Mesenchymal stem cell (in vitro differentiated cells and primary cell): ENCODE results near the gene MAP2K6.

Experiments used
- DNase-seq: peaks from one replicate; pipeline ENCODE4 v3.0.0-alpha.2; 2013
- H2AFZ ChIP-seq: one replicate; pipeline ENCODE4 v1.6.1; 2013; ENCODE audit warnings: low read depth, mild to moderate bottlenecking, control low read depth, inconsistent platforms, low read length, moderate library complexity
- H2AK5ac ChIP-seq: 2 replicates; pipeline ENCODE4 v1.6.1; 2013; ENCODE audit warnings: low read length, moderate library complexity, mild to moderate bottlenecking, inconsistent platforms; ENCODE audit not compliant: severe bottlenecking
- H2BK120ac ChIP-seq: one replicate; pipeline ENCODE4 v1.6.1; 2013; ENCODE audit warnings: low read depth, mild to moderate bottlenecking, inconsistent platforms, low read length, moderate library complexity
- H2BK12ac ChIP-seq, 2 experiments: one replicate each; pipeline ENCODE4 v1.6.1; 2013; ENCODE audit warnings: inconsistent platforms in 2 of 2, low read length in 2 of 2, mild to moderate bottlenecking in 2 of 2, moderate library complexity in 2 of 2, control low read depth in 1 of 2
- H2BK15ac ChIP-seq: one replicate; pipeline ENCODE4 v1.6.1; 2013; ENCODE audit warnings: mild to moderate bottlenecking, low read depth, inconsistent platforms; ENCODE audit not compliant: poor library complexity, severe bottlenecking
- H2BK5ac ChIP-seq: 2 replicates; pipeline ENCODE4 v1.6.1; 2013; ENCODE audit warnings: low read depth, mild to moderate bottlenecking, low read length, control low read depth, inconsistent platforms; ENCODE audit not compliant: poor library complexity, severe bottlenecking
- H3K14ac ChIP-seq, 2 experiments: one replicate each; pipeline ENCODE4 v1.6.1; 2013; ENCODE audit warnings: inconsistent platforms in 2 of 2, low read length in 2 of 2, control low read depth in 1 of 2, mild to moderate bottlenecking in 1 of 2, moderate library complexity in 1 of 2
- H3K18ac ChIP-seq, 2 experiments: one replicate each; pipeline ENCODE4 v1.6.1; 2013; ENCODE audit warnings: inconsistent platforms in 2 of 2, low read length in 2 of 2, control low read depth in 1 of 2, low read depth in 1 of 2, mild to moderate bottlenecking in 1 of 2
- H3K23ac ChIP-seq, 2 experiments: one replicate each; pipeline ENCODE4 v1.6.1; 2013; ENCODE audit warnings: inconsistent platforms in 2 of 2, low read length in 2 of 2, mild to moderate bottlenecking in 2 of 2, moderate library complexity in 2 of 2, control low read depth in 1 of 2
- H3K27ac ChIP-seq: 2 replicates; pipeline ENCODE4 v1.5.1; 2013; ENCODE audit warnings: mild to moderate bottlenecking, moderate library complexity, low read length, control low read depth, inconsistent platforms; ENCODE audit not compliant: poor library complexity, severe bottlenecking
- H3K27me3 ChIP-seq, 2 experiments: 2 replicates each; pipeline versions ENCODE4 v1.6.1 to v1.7.0; 2013; ENCODE audit warnings: low read length in 2 of 2, mild to moderate bottlenecking in 2 of 2, moderate library complexity in 2 of 2, control low read depth in 1 of 2, inconsistent platforms in 1 of 2; ENCODE audit not compliant: control insufficient read depth in 1 of 2, insufficient read depth in 1 of 2
- H3K36me3 ChIP-seq, 2 experiments: 2 replicates each; pipeline versions ENCODE4 v1.6.1 to v1.7.0; 2013; ENCODE audit warnings: low read length in 2 of 2, control low read depth in 1 of 2, inconsistent platforms in 1 of 2, low read depth in 1 of 2, mild to moderate bottlenecking in 1 of 2; ENCODE audit not compliant: insufficient read depth in 2 of 2, control insufficient read depth in 1 of 2
- H3K4ac ChIP-seq, 2 experiments: one replicate each; pipeline ENCODE4 v1.6.1; 2013; ENCODE audit warnings: inconsistent platforms in 2 of 2, low read length in 2 of 2, mild to moderate bottlenecking in 2 of 2, moderate library complexity in 2 of 2, control low read depth in 1 of 2, low read depth in 1 of 2
- H3K4me1 ChIP-seq: 2 replicates; pipeline ENCODE4 v1.6.1; 2013; ENCODE audit warnings: low read depth, low read length, control low read depth; ENCODE audit not compliant: control insufficient read depth, insufficient read depth
- H3K4me2 ChIP-seq: 2 replicates; pipeline ENCODE4 v1.6.1; 2013; ENCODE audit warnings: low read length, mild to moderate bottlenecking, inconsistent platforms; ENCODE audit not compliant: poor library complexity, severe bottlenecking
- H3K4me3 ChIP-seq, 2 experiments: 2 replicates each; pipeline versions ENCODE4 v1.5.1 to v1.7.0; 2013; ENCODE audit warnings: low read length in 2 of 2, mild to moderate bottlenecking in 2 of 2, control low read depth in 1 of 2, low read depth in 1 of 2; ENCODE audit not compliant: insufficient read depth in 1 of 2
- H3K79me1 ChIP-seq: replicated peaks from 2 replicates; pipeline ENCODE4 v1.6.1; 2013; ENCODE audit warnings: mild to moderate bottlenecking, control low read depth, low read length, inconsistent platforms; ENCODE audit not compliant: poor library complexity, severe bottlenecking
- H3K9ac ChIP-seq: 2 replicates; pipeline ENCODE4 v1.7.0; 2013; ENCODE audit warnings: mild to moderate bottlenecking, low read length, moderate library complexity
- H3K9me3 ChIP-seq: 2 replicates; pipeline ENCODE4 v1.7.0; 2013; ENCODE audit warnings: mild to moderate bottlenecking, low read length; ENCODE audit not compliant: control insufficient read depth
- H4K8ac ChIP-seq: one replicate; pipeline ENCODE4 v1.6.1; 2013; ENCODE audit warnings: inconsistent platforms, mild to moderate bottlenecking, low read length, moderate library complexity
- H4K91ac ChIP-seq: one replicate; pipeline ENCODE4 v1.6.1; 2013; ENCODE audit warnings: mild to moderate bottlenecking, low read length, inconsistent platforms
- WGBS: methylation state at CpG from one replicate; pipeline ENCODE4 v1.1.7; 2013; ENCODE audit warnings: mixed read lengths; 5-methylcytosine and 5-hydroxymethylcytosine counted together

MAP2K6 gene

DNA sequence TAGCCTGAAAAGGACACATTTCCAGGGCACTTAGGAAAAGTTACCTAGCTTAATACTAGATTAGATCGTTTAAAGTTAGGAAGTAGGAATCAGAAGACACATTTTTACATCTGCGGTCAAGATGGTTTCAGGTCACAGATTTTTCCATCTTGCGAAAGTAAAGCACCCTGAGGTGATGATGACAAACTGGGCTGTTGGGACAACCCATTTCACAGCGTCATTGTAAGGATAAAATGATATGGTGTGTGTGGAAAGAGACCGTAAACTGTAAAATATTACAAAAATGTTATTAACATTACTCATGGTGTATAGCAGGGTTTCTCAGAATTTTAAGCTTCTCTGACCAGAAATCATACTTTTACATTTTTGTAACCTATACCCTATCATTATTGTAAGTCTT lies 10.1 kb upstream of the MAP2K6 start:
- Histone ChIP-seq H3K14ac (no peak overlapping the region), H3K4ac (no peak overlapping the region), H2BK15ac (no peak overlapping the region), H3K18ac (no peak overlapping the region), H3K79me1 (no peaks in the 10 kb centered on the region), H3K9ac (no peak overlapping the region), H2AFZ (no peak overlapping the region), H4K91ac (no peak overlapping the region), H3K9me3 (peaks cover 8% of the 10 kb centered on the region), H3K4me3 (no peak overlapping the region), H2AK5ac (no peak overlapping the region), H4K8ac (no peak overlapping the region), H3K27ac (no peak overlapping the region), H3K4me1 (no peaks in the 10 kb centered on the region), H2BK120ac (no peak overlapping the region), H2BK5ac (no peak overlapping the region), H3K36me3 (no peaks in the 10 kb centered on the region), H3K4me2 (no peak overlapping the region), H3K23ac (no peak overlapping the region), H2BK12ac (no peak overlapping the region), H3K27me3 (no peaks in the 10 kb centered on the region)
- no peak for DNase-seq
- WGBS: 98% methylated on average over 3 of the region's 5 CpGs

DNA sequence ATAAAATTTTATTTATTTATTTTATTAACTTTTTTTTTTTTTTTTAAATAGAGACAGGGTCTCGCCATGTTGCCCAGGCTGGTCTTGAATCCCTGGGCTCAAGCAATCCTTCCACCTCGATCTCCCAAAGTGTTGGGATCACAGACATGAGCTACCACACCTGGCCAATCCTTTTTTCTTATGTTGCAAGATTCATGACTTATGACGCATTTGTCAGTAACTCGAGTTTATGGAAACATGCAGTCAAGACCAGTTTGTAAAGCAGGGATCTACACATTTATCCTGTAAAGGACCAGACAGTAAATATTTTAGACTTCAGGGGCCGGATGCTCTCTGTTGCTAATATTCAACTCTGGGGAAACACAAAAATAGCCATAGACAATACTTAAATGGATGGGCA lies 9.4 kb upstream of the MAP2K6 start:
- Histone ChIP-seq H3K4me3 (no peak overlapping the region), H3K9me3 (peaks cover 8% of the 10 kb centered on the region), H3K18ac (no peak overlapping the region), H3K9ac (no peak overlapping the region), H2BK120ac (no peak overlapping the region), H3K27me3 (no peaks in the 10 kb centered on the region), H3K4ac (no peak overlapping the region), H3K4me1 (no peaks in the 10 kb centered on the region), H3K79me1 (no peaks in the 10 kb centered on the region), H3K23ac (no peak overlapping the region), H2BK15ac (no peak overlapping the region), H2BK12ac (no peak overlapping the region), H3K4me2 (no peak overlapping the region), H3K36me3 (no peaks in the 10 kb centered on the region), H2BK5ac (no peak overlapping the region), H4K91ac (no peak overlapping the region), H2AK5ac (no peak overlapping the region), H3K27ac (no peak overlapping the region), H4K8ac (no peak overlapping the region), H2AFZ (no peak overlapping the region), H3K14ac (no peak overlapping the region)
- no peak for DNase-seq
- WGBS: 98% methylated on average over 4 of the region's 5 CpGs

DNA sequence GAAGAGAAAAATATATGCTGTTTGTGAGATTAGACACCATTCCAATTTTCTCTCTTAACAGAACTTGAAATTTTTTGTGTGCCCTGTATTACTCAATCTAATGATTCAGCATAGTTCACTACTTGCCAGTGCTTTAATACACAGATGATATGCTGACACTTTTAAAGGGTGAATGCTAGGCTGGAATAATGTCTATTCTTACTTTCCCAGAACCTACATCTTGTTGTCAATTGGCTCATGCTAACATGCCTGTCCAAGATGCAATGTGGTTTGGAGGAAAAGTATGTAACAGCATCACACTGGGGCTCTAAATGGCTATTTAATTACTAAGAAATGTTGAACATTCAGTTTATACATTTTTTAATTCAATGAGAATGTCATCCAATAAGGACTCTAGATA lies 7.6 kb upstream of the MAP2K6 start:
- Histone ChIP-seq H2BK15ac (no peak overlapping the region), H2AK5ac (no peak overlapping the region), H3K36me3 (no peaks in the 10 kb centered on the region), H3K23ac (no peak overlapping the region), H3K14ac (no peak overlapping the region), H3K4me1 (no peaks in the 10 kb centered on the region), H2AFZ (no peak overlapping the region), H3K4me2 (no peak overlapping the region), H3K18ac (no peak overlapping the region), H2BK120ac (no peak overlapping the region), H3K27me3 (no peaks in the 10 kb centered on the region), H3K79me1 (no peaks in the 10 kb centered on the region), H3K9me3 (no peaks in the 10 kb centered on the region), H3K4ac (no peak overlapping the region), H2BK5ac (no peak overlapping the region), H3K27ac (no peak overlapping the region), H4K8ac (no peak overlapping the region), H4K91ac (no peak overlapping the region), H3K9ac (no peak overlapping the region), H2BK12ac (no peak overlapping the region), H3K4me3 (no peak overlapping the region)
- DNase-seq: no peak

DNA sequence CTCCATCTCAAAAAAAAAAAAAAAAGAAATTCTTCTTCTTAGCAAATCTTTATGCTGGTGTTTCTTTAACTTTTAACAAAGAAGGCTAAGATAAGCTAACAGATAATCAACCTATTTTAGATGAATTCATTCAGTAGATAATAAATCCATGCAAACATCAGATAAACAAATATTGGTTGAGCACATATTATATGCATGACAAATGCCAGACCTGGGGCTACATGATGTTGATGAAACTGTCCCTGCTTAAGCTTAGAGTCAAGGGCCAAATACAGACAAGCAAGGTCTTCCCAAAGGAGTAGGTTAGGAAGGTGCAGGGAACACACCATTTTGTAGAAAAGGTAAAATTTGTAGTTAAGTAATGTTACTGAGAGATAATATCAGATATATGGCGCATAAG lies 6.7 kb upstream of the MAP2K6 start:
- Histone ChIP-seq H2AK5ac (no peak overlapping the region), H3K4ac (no peak overlapping the region), H4K8ac (no peak overlapping the region), H2AFZ (no peak overlapping the region), H4K91ac (no peak overlapping the region), H2BK12ac (no peak overlapping the region), H3K4me1 (no peaks in the 10 kb centered on the region), H2BK5ac (no peak overlapping the region), H3K27me3 (no peaks in the 10 kb centered on the region), H3K9me3 (no peaks in the 10 kb centered on the region), H2BK120ac (no peak overlapping the region), H2BK15ac (no peak overlapping the region), H3K27ac (no peak overlapping the region), H3K36me3 (no peaks in the 10 kb centered on the region), H3K4me2 (no peak overlapping the region), H3K14ac (no peak overlapping the region), H3K18ac (no peak overlapping the region), H3K79me1 (no peaks in the 10 kb centered on the region), H3K9ac (no peak overlapping the region), H3K23ac (no peak overlapping the region), H3K4me3 (no peak overlapping the region)
- no peak for DNase-seq
- 96% methylated on average over 1 of the region's 1 CpG for WGBS
